ENCODE results near the gene FPR1. TPM values are rescaled to one million over a fixed set of nuclear protein-coding genes. Genes with fewer than 3 reads are reported as not detected.

Gene FPR1
- total and polyA plus RNA-seq, 2 of the 13 experiments (the other 11 are each of a cell fraction or from before 2014, with no cell fraction given), result not detected

DNA sequence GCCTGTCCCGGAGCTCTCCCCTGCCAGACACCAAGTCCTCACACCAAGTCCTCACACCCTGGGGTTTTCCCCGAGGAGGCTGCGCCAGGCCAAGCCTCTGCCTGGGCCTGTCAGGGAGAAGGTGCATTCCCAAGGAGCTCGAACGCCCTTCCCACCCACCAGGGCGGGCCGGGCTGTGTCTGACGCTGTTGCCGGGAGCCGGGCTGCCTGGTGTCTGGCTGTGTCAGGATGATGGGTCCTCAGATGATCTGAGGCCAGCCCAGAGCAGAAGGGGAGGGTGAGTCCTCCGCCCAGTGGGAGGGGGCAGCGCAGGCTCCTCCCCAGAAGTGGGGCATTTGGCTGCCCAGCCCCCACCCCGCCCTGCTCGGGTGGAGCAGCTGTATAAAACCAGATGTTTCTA is 25.6 kb downstream of the FPR1 start (continued):
- TF ChIP-seq, protein P1, sequence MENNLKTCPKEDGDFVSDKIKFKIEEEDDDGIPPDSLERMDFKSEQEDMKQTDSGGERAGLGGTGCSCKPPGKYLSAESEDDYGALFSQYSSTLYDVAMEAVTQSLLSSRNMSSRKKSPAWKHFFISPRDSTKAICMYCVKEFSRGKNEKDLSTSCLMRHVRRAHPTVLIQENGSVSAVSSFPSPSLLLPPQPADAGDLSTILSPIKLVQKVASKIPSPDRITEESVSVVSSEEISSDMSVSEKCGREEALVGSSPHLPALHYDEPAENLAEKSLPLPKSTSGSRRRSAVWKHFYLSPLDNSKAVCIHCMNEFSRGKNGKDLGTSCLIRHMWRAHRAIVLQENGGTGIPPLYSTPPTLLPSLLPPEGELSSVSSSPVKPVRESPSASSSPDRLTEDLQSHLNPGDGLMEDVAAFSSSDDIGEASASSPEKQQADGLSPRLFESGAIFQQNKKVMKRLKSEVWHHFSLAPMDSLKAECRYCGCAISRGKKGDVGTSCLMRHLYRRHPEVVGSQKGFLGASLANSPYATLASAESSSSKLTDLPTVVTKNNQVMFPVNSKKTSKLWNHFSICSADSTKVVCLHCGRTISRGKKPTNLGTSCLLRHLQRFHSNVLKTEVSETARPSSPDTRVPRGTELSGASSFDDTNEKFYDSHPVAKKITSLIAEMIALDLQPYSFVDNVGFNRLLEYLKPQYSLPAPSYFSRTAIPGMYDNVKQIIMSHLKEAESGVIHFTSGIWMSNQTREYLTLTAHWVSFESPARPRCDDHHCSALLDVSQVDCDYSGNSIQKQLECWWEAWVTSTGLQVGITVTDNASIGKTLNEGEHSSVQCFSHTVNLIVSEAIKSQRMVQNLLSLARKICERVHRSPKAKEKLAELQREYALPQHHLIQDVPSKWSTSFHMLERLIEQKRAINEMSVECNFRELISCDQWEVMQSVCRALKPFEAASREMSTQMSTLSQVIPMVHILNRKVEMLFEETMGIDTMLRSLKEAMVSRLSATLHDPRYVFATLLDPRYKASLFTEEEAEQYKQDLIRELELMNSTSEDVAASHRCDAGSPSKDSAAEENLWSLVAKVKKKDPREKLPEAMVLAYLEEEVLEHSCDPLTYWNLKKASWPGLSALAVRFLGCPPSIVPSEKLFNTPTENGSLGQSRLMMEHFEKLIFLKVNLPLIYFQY (CRISPR knock-in tag; IDR thresholded peaks at IDR 0.05; ENCODE audit: borderline replicate concordance), result no peak
- TF ChIP-seq NFIB (CRISPR knock-in tag; IDR thresholded peaks at IDR 0.05; ENCODE audit: borderline replicate concordance), result no peak

DNA sequence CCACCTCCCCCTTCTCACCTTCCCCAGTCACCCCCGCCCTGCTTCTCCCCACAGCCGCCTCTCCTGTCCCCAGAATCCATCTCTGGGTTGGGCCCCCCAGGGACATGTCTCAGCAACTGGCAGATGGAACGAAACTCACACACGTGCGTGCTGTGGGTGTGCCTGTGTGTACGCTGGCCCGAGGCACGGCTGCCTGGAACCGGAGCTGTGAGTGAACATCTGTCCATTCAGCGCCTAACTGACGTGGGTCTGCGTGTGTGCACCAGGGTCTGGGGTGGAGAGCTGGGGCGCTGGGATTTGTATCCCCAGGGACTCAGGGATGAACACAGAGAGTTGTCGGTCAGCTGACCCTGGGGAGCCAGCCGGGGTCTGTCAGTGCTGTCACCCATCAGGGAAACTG is 27.1 kb downstream of the FPR1 start:
- Histone ChIP-seq H3K27me3 (ENCODE audit: control insufficient read depth in 1 of 2, insufficient read depth in 2 of 2, low read length in 2 of 2) (peaks cover 0 to 34% of the 10 kb centered on the region in 2 experiments), H3K9ac (ENCODE audit: insufficient read depth, low read depth, low read length) (no peak overlapping the region), H2AFZ (ENCODE audit: low read length) (no peak overlapping the region), H3K36me3 (replicated peaks in 1 of 2; ENCODE audit: control insufficient read depth in 1 of 2, insufficient read depth in 2 of 2, low read length in 2 of 2) (no peaks in the 10 kb centered on the region), H3K4me3 (replicated peaks in 1 of 3; ENCODE audit: insufficient read depth in 1 of 3, low read depth in 2 of 3, low read length in 3 of 3) (no peak overlapping the region), H3K27ac (ENCODE audit: extremely low read length, insufficient read depth, low read length) (no peak overlapping the region), H3K4me2 (ENCODE audit: low read depth, low read length) (no peak overlapping the region), H4K20me1 (ENCODE audit: insufficient read depth, low read length) (no peaks in the 10 kb centered on the region), H3K79me2 (ENCODE audit: insufficient read depth, low read length) (no peaks in the 10 kb centered on the region), H3K4me1 (ENCODE audit: insufficient read depth, low read length) (no peaks in the 10 kb centered on the region), H3K9me3 (ENCODE audit: low read length) (no peaks in the 10 kb centered on the region)
- CTCF ChIA-PET (ENCODE audit: low intra/inter-chr PET ratio, low total read pairs), result no interaction called here
- DNase-seq (ENCODE audit: low spot score), result no peak
- BruUV-seq (replicated peaks), result no TSS peak
- no peak for FAIRE-seq
- intact Hi-C loops (cut with micrococcal nuclease; ENCODE audit: unreplicated experiment), result no loop called here
- in situ Hi-C loops (cut with HindIII; ENCODE audit: extremely low pct_ligation_motif_present, low pct_unique_long_range_greater_than_20kb), result no loop called here
- no peak for ATAC-seq
- WGBS (ENCODE audit: low lambda C conversion rate), result 4% methylated on average over 8 of the region's 15 CpGs
- POLR2A ChIA-PET, result no interaction called here
- TF ChIP-seq MEF2D (CRISPR knock-in tag; IDR thresholded peaks at IDR 0.05) (no peak), ZNF207 (IDR thresholded peaks at IDR 0.05; ENCODE audit: borderline replicate concordance) (no peak)
- TF ChIP-seq, protein P2, sequence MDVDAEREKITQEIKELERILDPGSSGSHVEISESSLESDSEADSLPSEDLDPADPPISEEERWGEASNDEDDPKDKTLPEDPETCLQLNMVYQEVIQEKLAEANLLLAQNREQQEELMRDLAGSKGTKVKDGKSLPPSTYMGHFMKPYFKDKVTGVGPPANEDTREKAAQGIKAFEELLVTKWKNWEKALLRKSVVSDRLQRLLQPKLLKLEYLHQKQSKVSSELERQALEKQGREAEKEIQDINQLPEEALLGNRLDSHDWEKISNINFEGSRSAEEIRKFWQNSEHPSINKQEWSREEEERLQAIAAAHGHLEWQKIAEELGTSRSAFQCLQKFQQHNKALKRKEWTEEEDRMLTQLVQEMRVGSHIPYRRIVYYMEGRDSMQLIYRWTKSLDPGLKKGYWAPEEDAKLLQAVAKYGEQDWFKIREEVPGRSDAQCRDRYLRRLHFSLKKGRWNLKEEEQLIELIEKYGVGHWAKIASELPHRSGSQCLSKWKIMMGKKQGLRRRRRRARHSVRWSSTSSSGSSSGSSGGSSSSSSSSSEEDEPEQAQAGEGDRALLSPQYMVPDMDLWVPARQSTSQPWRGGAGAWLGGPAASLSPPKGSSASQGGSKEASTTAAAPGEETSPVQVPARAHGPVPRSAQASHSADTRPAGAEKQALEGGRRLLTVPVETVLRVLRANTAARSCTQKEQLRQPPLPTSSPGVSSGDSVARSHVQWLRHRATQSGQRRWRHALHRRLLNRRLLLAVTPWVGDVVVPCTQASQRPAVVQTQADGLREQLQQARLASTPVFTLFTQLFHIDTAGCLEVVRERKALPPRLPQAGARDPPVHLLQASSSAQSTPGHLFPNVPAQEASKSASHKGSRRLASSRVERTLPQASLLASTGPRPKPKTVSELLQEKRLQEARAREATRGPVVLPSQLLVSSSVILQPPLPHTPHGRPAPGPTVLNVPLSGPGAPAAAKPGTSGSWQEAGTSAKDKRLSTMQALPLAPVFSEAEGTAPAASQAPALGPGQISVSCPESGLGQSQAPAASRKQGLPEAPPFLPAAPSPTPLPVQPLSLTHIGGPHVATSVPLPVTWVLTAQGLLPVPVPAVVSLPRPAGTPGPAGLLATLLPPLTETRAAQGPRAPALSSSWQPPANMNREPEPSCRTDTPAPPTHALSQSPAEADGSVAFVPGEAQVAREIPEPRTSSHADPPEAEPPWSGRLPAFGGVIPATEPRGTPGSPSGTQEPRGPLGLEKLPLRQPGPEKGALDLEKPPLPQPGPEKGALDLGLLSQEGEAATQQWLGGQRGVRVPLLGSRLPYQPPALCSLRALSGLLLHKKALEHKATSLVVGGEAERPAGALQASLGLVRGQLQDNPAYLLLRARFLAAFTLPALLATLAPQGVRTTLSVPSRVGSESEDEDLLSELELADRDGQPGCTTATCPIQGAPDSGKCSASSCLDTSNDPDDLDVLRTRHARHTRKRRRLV (CRISPR knock-in tag; IDR thresholded peaks at IDR 0.05), result no peak
- TF ChIP-seq, protein P3, sequence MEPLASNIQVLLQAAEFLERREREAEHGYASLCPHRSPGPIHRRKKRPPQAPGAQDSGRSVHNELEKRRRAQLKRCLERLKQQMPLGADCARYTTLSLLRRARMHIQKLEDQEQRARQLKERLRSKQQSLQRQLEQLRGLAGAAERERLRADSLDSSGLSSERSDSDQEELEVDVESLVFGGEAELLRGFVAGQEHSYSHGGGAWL (CRISPR knock-in tag; IDR thresholded peaks at IDR 0.05), result no peak
- TF ChIP-seq, protein P4, sequence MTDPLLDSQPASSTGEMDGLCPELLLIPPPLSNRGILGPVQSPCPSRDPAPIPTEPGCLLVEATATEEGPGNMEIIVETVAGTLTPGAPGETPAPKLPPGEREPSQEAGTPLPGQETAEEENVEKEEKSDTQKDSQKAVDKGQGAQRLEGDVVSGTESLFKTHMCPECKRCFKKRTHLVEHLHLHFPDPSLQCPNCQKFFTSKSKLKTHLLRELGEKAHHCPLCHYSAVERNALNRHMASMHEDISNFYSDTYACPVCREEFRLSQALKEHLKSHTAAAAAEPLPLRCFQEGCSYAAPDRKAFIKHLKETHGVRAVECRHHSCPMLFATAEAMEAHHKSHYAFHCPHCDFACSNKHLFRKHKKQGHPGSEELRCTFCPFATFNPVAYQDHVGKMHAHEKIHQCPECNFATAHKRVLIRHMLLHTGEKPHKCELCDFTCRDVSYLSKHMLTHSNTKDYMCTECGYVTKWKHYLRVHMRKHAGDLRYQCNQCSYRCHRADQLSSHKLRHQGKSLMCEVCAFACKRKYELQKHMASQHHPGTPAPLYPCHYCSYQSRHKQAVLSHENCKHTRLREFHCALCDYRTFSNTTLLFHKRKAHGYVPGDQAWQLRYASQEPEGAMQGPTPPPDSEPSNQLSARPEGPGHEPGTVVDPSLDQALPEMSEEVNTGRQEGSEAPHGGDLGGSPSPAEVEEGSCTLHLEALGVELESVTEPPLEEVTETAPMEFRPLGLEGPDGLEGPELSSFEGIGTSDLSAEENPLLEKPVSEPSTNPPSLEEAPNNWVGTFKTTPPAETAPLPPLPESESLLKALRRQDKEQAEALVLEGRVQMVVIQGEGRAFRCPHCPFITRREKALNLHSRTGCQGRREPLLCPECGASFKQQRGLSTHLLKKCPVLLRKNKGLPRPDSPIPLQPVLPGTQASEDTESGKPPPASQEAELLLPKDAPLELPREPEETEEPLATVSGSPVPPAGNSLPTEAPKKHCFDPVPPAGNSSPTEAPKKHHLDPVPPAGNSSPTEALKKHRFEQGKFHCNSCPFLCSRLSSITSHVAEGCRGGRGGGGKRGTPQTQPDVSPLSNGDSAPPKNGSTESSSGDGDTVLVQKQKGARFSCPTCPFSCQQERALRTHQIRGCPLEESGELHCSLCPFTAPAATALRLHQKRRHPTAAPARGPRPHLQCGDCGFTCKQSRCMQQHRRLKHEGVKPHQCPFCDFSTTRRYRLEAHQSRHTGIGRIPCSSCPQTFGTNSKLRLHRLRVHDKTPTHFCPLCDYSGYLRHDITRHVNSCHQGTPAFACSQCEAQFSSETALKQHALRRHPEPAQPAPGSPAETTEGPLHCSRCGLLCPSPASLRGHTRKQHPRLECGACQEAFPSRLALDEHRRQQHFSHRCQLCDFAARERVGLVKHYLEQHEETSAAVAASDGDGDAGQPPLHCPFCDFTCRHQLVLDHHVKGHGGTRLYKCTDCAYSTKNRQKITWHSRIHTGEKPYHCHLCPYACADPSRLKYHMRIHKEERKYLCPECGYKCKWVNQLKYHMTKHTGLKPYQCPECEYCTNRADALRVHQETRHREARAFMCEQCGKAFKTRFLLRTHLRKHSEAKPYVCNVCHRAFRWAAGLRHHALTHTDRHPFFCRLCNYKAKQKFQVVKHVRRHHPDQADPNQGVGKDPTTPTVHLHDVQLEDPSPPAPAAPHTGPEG (CRISPR knock-in tag; IDR thresholded peaks at IDR 0.05), result no peak
